HCT116 (cell line): ENCODE results near the gene CNPPD1. TPM values are rescaled to one million over a fixed set of nuclear protein-coding genes. Genes with fewer than 3 reads are reported as not detected.

Experiments
- ATAC-seq: fragments of 200-7000 bp; cut with Tn5 transposase; 2 replicates; pipeline ENCODE4 v1.9.1; 2020; ENCODE audit warnings: mild to moderate bottlenecking, moderate library complexity
- BruUV-seq: library from RNA; stranded (reverse); fragments of 400-500 nt; replicated peaks from 2 replicates; lab custom pipeline; 2021; lab: Mats Ljungman, UMichigan
- CTCF ChIA-PET: fragments of 300-600 bp; sonication (Branson Sonifier 250); formaldehyde crosslinking; loops from one replicate; lab custom pipeline; 2021; ENCODE audit warnings: antibody characterized with exemption; lab: Charles Lee
- POLR2A ChIA-PET: fragments of 300-600, 350-600 bp; sonication (Branson Sonifier 250); formaldehyde crosslinking; loops from one replicate; lab custom pipeline; 2021; ENCODE audit warnings: antibody characterized with exemption; lab: Charles Lee
- RAD21 ChIA-PET, 2 experiments: fragments of 300-600 bp; sonication (Branson Sonifier 250); formaldehyde crosslinking; loops; one replicate each; lab custom pipeline; 2023; ENCODE audit warnings: low total read pairs in 2 of 2; ENCODE audit not compliant: uncharacterized antibody in 2 of 2, unreplicated experiment in 2 of 2, low non-redundant PET in 1 of 2; lab: Charles Lee
- DNase-seq: peaks from one replicate; pipeline ENCODE4 v3.0.0-alpha.2; 2010; ENCODE audit warnings: low read depth, low spot score
- H2AFZ ChIP-seq: fragments of 200-600 bp; shearing (Covaris generic), sonication (generic); 2 replicates; pipeline ENCODE4 v1.6.1; 2017; ENCODE audit warnings: low read depth, mixed run types, mixed read lengths, antibody characterized with exemption, low read length; ENCODE audit not compliant: poor library complexity, severe bottlenecking
- H3K27ac ChIP-seq: 2 replicates; pipeline ENCODE4 v1.5.1; 2012; ENCODE audit warnings: low read depth, low read length
- H3K27me3 ChIP-seq: fragments of 200-600 bp; sonication (generic); 2 replicates; pipeline ENCODE4 v1.6.1; 2016; ENCODE audit warnings: mixed run types, low read length, mixed read lengths; ENCODE audit not compliant: insufficient read depth
- H3K36me3 ChIP-seq, 2 experiments: fragments of 200-500 bp in 1 of 2; fragments of 200-600 bp in 1 of 2; sonication (Bioruptor generic) in 1 of 2; sonication (generic) in 1 of 2; 2 replicates each; pipeline versions ENCODE4 v1.5.1 to v1.6.1; 2014 to 2016; ENCODE audit warnings: low read length in 2 of 2, inconsistent platforms in 1 of 2, mixed read lengths in 1 of 2, mixed run types in 1 of 2; ENCODE audit not compliant: insufficient read depth in 2 of 2, control insufficient read depth in 1 of 2
- H3K4me1 ChIP-seq, 2 experiments: fragments of 200-600 bp in 1 of 2; sonication (generic) in 1 of 2; 2 replicates each; pipeline versions ENCODE4 v1.5.1 to v1.6.1; 2012 to 2017; ENCODE audit warnings: low read length in 2 of 2, inconsistent platforms in 1 of 2, mild to moderate bottlenecking in 1 of 2, mixed read lengths in 1 of 2, mixed run types in 1 of 2, moderate library complexity in 1 of 2; ENCODE audit not compliant: insufficient read depth in 2 of 2, control insufficient read depth in 1 of 2
- H3K4me2 ChIP-seq: fragments of 200-600 bp; sonication (generic); 2 replicates; pipeline ENCODE4 v1.6.1; 2017; ENCODE audit warnings: mixed run types, low read length, mixed read lengths
- H3K4me3 ChIP-seq, 2 experiments: fragments of 200-600 bp in 1 of 2; sonication (generic) in 1 of 2; replicated peaks in 1 of 2; 2 replicates each; pipeline ENCODE4 v1.5.1; 2011 to 2016; ENCODE audit warnings: low read length in 2 of 2, control low read depth in 1 of 2, low read depth in 1 of 2, mild to moderate bottlenecking in 1 of 2, mixed read lengths in 1 of 2, mixed run types in 1 of 2
- H3K79me2 ChIP-seq: fragments of 200-600 bp; sonication (generic); 2 replicates; pipeline ENCODE4 v1.6.1; 2017; ENCODE audit warnings: mild to moderate bottlenecking, mixed run types, low read length, moderate library complexity, mixed read lengths; ENCODE audit not compliant: insufficient read depth
- H3K9ac ChIP-seq: fragments of 200-600 bp; sonication (generic); 2 replicates; pipeline ENCODE4 v1.6.1; 2016; ENCODE audit warnings: low read length, mixed read lengths
- H3K9me2 ChIP-seq: fragments of 200-600 bp; sonication (generic), shearing (Covaris generic); 2 replicates; pipeline ENCODE4 v1.6.1; 2017; ENCODE audit warnings: mixed run types, mild to moderate bottlenecking, moderate library complexity; ENCODE audit not compliant: insufficient read depth
- H3K9me3 ChIP-seq, 2 experiments: fragments of 200-500 bp in 1 of 2; fragments of 200-600 bp in 1 of 2; sonication (Bioruptor generic) in 1 of 2; sonication (generic) in 1 of 2; 2 replicates each; pipeline ENCODE4 v1.6.1; 2014 to 2017; ENCODE audit warnings: low read length in 2 of 2, mixed read lengths in 2 of 2, inconsistent platforms in 1 of 2, low read depth in 1 of 2, mild to moderate bottlenecking in 1 of 2, mixed run types in 1 of 2, moderate library complexity in 1 of 2; ENCODE audit not compliant: control insufficient read depth in 1 of 2, insufficient read depth in 1 of 2
- H4K20me1 ChIP-seq: fragments of 200-600 bp; sonication (generic), shearing (Covaris generic); 2 replicates; pipeline ENCODE4 v1.6.1; 2017; ENCODE audit warnings: mixed run types, mild to moderate bottlenecking, moderate library complexity; ENCODE audit not compliant: insufficient read depth
- ATF3 ChIP-seq: IDR thresholded peaks from 2 replicates; pipeline ENCODE4 v1.6.1; 2012
- CBX3 ChIP-seq: IDR thresholded peaks from 2 replicates; pipeline ENCODE4 v1.6.1; 2012; ENCODE audit warnings: low read depth
- EGR1 ChIP-seq: IDR thresholded peaks from 2 replicates; pipeline ENCODE4 v1.6.1; 2012; ENCODE audit warnings: low read depth
- ELF1 ChIP-seq: IDR thresholded peaks from 2 replicates; pipeline ENCODE4 v1.6.1; 2012; ENCODE audit warnings: low read depth, borderline replicate concordance
- FOSL1 ChIP-seq: IDR thresholded peaks from 2 replicates; pipeline ENCODE4 v1.6.1; 2012; ENCODE audit warnings: low read depth
- JUND ChIP-seq: IDR thresholded peaks from 2 replicates; pipeline ENCODE4 v1.6.1; 2012
- RAD21 ChIP-seq: IDR thresholded peaks from 2 replicates; pipeline ENCODE4 v1.6.1; 2012; ENCODE audit warnings: low read depth, mild to moderate bottlenecking
- SP1 ChIP-seq: IDR thresholded peaks from 2 replicates; pipeline ENCODE4 v1.6.1; 2012; ENCODE audit warnings: low read depth
- TCF7L2 ChIP-seq: IDR thresholded peaks from 2 replicates; pipeline ENCODE4 v1.7.0; 2011; ENCODE audit warnings: borderline replicate concordance, inconsistent platforms; ENCODE audit not compliant: insufficient read depth, insufficient read length; ENCODE audit errors: extremely low read depth
- YY1 ChIP-seq: IDR thresholded peaks from 2 replicates; pipeline ENCODE4 v1.6.1; 2011; ENCODE audit warnings: low read length, low read depth, moderate library complexity, mild to moderate bottlenecking; ENCODE audit not compliant: insufficient replicate concordance; ENCODE audit errors: extremely low read depth
- intact Hi-C: fragments of 100-400 bp; cut with micrococcal nuclease; formaldehyde crosslinking; loops from 2 replicates; pipeline ENCODE4 v1.10.0; 2022
- total RNA-seq: library from RNA; stranded (reverse); gene quantifications from one replicate; pipeline ENCODE4 v1.2.1, GENCODE V29; 2021; ENCODE audit not compliant: unreplicated experiment
- TF ChIP-seq, protein P1 (sequence below): IDR thresholded peaks from 2 replicates; pipeline ENCODE4 v1.6.1; 2012; ENCODE audit warnings: low read depth
- TF ChIP-seq, protein P2 (sequence below): IDR thresholded peaks from 2 replicates; pipeline ENCODE4 v1.6.1; 2012

CNPPD1 gene
- total RNA-seq, 1 experiment from 2014 or later = 41.9 TPM

- TF ChIP-seq, protein P1, sequence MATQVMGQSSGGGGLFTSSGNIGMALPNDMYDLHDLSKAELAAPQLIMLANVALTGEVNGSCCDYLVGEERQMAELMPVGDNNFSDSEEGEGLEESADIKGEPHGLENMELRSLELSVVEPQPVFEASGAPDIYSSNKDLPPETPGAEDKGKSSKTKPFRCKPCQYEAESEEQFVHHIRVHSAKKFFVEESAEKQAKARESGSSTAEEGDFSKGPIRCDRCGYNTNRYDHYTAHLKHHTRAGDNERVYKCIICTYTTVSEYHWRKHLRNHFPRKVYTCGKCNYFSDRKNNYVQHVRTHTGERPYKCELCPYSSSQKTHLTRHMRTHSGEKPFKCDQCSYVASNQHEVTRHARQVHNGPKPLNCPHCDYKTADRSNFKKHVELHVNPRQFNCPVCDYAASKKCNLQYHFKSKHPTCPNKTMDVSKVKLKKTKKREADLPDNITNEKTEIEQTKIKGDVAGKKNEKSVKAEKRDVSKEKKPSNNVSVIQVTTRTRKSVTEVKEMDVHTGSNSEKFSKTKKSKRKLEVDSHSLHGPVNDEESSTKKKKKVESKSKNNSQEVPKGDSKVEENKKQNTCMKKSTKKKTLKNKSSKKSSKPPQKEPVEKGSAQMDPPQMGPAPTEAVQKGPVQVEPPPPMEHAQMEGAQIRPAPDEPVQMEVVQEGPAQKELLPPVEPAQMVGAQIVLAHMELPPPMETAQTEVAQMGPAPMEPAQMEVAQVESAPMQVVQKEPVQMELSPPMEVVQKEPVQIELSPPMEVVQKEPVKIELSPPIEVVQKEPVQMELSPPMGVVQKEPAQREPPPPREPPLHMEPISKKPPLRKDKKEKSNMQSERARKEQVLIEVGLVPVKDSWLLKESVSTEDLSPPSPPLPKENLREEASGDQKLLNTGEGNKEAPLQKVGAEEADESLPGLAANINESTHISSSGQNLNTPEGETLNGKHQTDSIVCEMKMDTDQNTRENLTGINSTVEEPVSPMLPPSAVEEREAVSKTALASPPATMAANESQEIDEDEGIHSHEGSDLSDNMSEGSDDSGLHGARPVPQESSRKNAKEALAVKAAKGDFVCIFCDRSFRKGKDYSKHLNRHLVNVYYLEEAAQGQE = no peak
- TF ChIP-seq RAD21 = no peak
- no peak for TF ChIP-seq EGR1
- TF ChIP-seq, protein P2, sequence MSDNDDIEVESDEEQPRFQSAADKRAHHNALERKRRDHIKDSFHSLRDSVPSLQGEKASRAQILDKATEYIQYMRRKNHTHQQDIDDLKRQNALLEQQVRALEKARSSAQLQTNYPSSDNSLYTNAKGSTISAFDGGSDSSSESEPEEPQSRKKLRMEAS = no peak
- TF ChIP-seq TCF7L2 = no peak
- TF ChIP-seq ATF3 = no peak
These were observed 27.1 kb downstream of the CNPPD1 start (continued) for GRCh38 chr2:219149667-219150066.

DNA sequence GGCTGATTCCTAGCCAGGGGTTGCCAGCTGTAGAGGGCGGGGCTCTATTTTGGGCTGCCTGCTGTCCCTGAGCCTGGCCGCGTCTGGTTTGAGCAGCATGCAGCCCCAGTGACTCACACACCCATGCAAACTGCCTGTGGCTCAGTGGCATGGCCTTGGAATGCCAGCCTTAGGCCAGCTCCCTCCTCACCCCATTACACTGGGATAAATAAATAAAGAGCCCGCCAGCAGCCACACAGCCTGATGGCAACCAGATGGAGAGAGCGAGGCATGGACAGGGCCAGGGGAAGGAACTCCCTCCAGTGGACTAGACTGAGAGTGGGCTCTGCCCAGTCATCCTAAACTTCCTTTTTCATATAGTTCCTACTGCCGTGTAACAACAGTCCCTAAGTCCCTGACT, 34.4 kb downstream of the CNPPD1 start:
- intact Hi-C loops = loop anchor here (5.0 kb wide), 1 partner anchor 70 kb away; no protein-coding TSS in a partner anchor
- no peak overlapping the region for H2AFZ ChIP-seq
- peaks cover 16 to 21% of the 10 kb centered on the region in 2 experiments for H3K4me1 ChIP-seq
- ChIA-PET POLR2A (no interaction called here), CTCF (interaction anchor here (0.6 kb wide), 1 partner anchor 38 kb away, joined by 3 read pairs; no protein-coding TSS in a partner anchor), RAD21 (no interaction called here)
- no peaks in the 10 kb centered on the region for H3K27me3 ChIP-seq
- no peaks in the 10 kb centered on the region for H4K20me1 ChIP-seq
- peak overlapping the region; percentile 42 for H3K4me2 ChIP-seq
- H3K27ac ChIP-seq = no peak overlapping the region
- H3K79me2 ChIP-seq = no peaks in the 10 kb centered on the region
- no peak overlapping the region for H3K4me3 ChIP-seq
- BruUV-seq = no TSS peak
- no peak overlapping the region for H3K9ac ChIP-seq
- no peaks in the 10 kb centered on the region for H3K9me3 ChIP-seq
- no peak for TF ChIP-seq YY1
- TF ChIP-seq CBX3 = peak; percentile 76
- peak; percentile 70 for TF ChIP-seq FOSL1
- TF ChIP-seq, protein P2 = peak; percentile 77
- peak; percentile 51; the same call in 1 of the 2 replicates for TF ChIP-seq SP1
- no peak for TF ChIP-seq ELF1
- peak; percentile 68 for TF ChIP-seq JUND
- DNase-seq (peak; percentile 31), ATAC-seq (peak; percentile 99)
- no peaks in the 10 kb centered on the region for H3K9me2 ChIP-seq
- peaks cover 2 to 9% of the 10 kb centered on the region in 2 experiments; a peak in 1 of 4 replicates for H3K36me3 ChIP-seq
